GM20000 (cell line): Measurements from ENCODE around the gene DDT.
"Not testable (repeated sequence)": the region's sequence is repeated elsewhere in the genome, so short reads cannot be mapped to it uniquely, and the experiment has no call there.

ENCODE experiments used
- DNase-seq: peaks from one replicate; pipeline ENCODE4 v3.0.0; 2012; ENCODE audit warnings: low spot score
- TF ChIP-seq, protein P1 (sequence below): IDR thresholded peaks from 2 replicates; pipeline ENCODE4 v1.5.1; 2012; ENCODE audit warnings: mild to moderate bottlenecking, control low read depth; ENCODE audit errors: extremely low read depth, missing control alignments

DDT gene

DNA sequence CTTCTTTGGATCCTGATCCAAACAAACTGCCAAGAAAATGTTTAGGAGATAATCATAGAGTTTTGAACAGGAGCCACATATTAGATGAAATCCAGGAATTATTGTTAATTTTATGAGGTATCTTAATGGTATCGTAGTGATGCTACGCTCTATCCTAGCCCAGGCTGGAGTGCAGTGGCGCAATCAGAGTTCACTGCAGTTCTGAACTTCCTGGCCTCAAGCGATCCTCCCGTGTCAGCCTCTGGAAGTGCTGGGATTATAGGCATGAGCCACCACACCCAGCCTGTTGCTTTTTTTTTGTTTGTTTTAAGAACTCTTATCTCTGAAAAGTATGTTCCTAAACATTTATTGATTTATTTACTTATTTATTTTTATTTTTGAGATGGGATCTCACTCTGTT lies 28.6 kb upstream of the DDT start:
- TF ChIP-seq, protein P1, sequence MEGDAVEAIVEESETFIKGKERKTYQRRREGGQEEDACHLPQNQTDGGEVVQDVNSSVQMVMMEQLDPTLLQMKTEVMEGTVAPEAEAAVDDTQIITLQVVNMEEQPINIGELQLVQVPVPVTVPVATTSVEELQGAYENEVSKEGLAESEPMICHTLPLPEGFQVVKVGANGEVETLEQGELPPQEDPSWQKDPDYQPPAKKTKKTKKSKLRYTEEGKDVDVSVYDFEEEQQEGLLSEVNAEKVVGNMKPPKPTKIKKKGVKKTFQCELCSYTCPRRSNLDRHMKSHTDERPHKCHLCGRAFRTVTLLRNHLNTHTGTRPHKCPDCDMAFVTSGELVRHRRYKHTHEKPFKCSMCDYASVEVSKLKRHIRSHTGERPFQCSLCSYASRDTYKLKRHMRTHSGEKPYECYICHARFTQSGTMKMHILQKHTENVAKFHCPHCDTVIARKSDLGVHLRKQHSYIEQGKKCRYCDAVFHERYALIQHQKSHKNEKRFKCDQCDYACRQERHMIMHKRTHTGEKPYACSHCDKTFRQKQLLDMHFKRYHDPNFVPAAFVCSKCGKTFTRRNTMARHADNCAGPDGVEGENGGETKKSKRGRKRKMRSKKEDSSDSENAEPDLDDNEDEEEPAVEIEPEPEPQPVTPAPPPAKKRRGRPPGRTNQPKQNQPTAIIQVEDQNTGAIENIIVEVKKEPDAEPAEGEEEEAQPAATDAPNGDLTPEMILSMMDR: no peak
- DNase-seq: no peak

DNA sequence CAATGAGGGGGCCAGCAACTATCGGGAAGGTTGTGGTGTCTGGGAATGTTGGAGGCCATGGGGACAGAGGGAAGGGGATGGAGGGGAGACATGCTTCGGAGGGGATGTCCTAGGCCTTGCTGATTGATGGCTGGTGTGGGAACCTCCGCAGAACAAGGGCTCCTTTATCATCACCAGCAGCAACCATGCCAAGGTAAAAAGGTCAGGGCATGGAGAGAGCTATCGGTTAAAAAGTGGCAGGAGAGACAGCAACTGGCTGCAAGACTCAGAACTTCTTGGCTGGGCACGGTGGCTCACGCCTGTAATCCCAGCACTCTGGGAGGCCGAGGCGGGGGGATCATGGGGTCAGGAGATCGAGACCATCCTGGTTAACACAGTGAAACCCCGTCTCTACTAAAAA lies 28.0 kb upstream of the DDT start:
- peak; percentile 4 for DNase-seq
- TF ChIP-seq, protein P1: no peak

DNA sequence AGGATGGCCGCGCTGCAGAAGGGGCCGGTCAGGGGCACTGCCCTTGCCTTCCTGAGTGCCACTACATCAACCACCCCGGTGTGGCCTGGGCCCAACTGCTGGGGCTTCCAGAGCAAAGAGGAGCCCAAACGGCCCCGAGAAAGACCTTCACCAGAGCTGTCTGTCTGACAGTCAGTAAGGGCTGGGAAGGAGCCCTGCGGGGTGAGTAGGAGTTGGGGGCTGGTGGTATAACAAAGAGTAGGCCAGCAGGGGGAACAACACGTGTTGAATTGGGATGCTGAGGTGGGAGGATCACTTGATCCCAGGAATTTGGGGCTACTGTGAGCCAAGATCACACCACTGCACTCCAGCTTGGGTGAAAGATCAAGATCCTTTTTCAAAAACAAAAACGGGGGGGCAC lies 27.1 kb upstream of the DDT start:
- DNase-seq: peak; percentile 6

DNA sequence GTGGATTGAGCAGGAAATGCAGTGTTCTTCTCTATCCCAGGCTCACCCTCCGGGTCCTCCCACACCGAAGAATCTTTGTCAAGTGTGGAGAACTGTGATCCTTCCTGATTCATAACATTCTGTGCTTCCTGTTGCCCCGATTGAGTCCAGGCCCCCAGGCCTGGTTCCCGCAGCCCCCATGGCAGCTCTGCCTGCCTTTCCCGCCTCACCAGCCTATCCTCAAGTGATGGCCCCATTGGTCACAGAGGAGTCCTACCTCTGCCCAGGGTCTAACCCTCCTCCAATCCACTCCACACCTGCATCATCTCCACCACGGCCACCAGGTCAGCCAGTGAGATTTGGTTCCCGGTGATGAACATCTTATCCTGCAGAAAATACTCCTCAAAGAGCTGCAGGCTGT lies 25.5 kb upstream of the DDT start:
- DNase-seq: not testable (repeated sequence)

More for the DNA sequence above, 27.1 kb upstream of the DDT start:
- TF ChIP-seq, protein P1: no peak

DNA sequence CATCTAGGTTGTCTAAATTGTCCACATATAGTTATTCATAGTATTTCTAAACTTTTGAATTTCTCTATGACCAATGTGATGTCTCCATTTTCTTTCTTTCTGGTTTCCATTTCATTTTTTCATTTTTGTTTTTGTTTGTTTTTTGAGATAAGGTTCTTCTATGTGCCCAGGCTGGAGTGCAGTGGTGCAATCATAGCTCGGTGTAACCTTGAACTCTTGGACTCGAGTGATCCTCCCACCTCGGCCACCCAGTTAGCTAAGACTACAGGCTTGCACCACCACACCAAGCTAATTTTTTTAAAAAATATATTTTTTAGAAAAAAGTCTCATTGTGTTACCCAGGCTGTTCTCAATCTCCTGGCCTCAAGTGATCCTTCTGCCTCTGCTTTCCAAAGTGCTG lies 22.9 kb upstream of the DDT start:
- TF ChIP-seq, protein P1: no peak
- no peak for DNase-seq

DNA sequence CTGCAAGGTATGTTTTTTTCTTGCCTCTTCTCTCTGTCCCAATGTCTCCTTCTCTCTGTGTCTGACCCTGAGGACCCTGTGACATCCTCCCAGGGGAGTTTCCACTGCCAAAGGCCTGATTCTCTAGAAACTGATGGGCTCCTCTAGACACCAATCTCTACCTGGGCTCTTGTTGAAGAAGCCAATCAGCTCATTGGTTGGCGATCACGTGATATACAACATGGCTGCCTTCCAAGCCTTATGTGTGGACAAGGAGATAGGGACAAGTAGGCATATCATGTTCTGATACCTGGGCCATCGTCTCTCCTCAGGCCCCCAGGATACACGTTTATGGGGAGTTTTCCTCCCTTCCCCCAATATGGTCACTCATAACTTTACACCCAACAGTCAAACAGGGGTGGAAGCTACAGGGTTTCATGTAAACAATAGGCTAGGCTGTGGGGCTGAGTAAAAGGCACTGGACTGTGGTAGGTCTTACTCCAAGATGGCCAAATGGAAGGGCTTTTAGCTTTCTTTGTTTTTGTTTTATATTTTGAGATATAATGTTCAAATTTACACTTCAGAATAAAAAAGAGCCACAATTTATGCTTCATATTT lies 19.4 kb upstream of the DDT start:
- DNase-seq: not testable (repeated sequence)

DNA sequence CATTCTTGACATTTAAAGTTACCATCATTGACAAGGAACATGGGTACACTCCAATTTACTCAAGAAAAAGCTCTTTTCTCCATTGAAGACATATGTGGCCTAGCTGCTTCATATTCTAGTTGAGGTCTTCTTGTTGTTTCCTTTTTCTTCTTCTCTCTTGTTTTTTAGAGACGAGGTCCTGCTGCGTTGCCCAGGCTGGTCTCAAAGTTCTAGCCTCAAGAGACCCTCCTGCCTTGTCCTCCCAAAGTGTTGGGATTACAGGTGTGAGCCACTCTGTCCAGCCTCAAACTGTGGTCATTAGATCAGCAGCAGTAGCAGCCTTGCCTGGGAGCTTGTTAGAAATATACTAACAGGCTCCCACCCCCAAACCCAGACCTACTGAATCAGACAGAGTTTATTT lies 18.8 kb upstream of the DDT start:
- DNase-seq: not testable (repeated sequence)

DNA sequence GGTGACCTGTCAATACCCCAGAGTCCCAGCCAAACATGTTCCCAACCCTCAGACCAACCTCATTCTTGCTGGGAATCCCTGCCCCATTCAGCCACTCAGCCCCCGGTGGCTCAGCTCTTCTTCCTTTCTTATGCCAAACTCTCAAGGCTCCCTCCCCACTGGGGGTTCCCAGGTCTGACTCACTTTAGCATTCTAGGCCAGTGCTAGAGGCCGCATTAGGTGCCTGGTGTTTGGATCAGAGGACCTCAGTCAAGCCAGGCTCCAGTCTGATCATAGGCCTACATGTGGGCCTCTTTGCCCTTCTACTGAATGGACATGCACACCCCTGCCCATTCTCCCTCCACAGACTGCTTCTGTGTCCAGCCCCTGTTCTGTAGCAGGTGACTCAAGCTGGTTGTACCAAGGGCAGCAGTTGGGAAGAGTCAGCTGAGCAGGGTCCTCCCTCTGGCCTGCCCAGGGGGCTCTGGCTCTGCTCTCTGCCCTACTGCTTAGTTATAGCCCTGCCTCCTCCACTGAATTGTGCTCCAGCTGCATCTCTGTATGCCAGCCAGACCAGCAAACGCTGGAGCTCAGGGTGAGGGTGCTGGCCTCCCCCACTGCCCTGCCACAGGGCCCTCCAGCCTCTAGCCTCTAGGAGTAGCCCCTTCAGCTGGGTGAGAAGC lies 15.5 kb upstream of the DDT start:
- DNase-seq: not testable (repeated sequence)

DNA sequence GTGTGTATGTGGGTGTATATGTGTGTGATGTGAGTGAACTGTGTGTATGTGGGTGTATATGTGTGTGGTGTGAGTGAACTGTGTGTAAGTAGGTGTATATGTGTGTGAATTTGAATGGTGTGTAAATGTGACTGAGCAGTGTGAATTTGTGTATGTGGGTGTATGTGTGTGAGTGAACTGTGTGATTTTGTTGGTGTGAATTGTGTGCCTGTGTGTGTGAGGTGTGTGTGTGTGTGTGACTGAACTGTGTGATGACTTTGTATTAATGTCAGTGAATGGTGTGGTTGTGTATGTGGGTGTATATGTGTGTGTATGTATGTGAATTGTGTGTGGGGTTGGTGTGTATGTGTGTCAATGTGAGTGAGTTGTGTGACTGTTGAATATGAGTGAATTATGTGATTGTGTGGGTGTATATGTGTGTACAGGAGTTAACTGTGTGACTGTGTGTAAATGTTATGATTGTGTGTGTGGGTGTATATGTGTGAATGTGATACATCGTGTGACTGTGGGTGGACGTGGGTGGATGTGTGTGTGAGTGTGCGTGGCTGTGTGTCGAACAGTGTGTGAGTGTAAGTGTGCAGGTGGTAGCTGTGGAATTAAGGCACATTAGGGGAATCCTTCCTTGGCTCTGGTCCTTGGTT lies 12.4 kb upstream of the DDT start:
- DNase-seq: not testable (repeated sequence)

DNA sequence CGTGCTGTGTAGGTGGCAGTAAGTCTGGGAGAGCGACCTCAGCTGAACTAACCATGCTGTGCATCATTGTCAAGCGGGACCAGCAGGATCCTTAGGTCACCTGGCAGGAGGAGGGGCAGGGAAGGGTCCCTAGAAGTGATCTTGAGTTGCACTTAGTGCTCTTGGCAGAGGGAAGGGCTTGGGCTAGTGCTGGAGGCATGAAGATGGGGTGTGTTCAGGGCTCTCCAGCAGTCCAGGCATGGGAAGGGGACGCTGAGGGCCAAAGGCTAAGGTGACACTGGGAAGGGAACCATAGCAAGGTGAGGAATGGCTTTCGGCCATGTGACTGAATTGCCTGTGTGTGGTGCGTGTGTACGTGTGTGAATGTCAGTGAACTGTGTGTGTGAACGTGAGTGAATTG lies 11.8 kb upstream of the DDT start:
- DNase-seq: not testable (repeated sequence)

DNA sequence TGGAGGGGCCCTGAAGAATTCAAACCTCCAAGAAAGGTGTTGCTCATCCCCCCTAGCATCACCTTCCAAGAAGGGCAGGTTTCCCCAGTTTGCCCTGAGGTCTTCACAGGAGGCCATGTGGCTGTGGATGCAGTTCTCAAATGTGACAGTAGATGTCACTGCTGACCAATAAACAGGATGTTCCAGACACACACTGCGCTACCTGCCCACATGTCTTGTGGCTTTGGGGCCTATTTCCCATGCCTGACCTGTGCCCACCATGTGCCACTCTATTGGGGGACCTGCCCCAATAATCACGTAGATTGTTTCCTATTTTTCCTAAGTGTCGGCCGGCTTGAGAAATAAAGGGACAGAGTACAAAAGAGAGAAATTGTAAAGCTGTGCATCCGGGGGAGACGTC lies 10.2 kb upstream of the DDT start:
- TF ChIP-seq, protein P1: peak; percentile 36
- peak; percentile 29 for DNase-seq

DNA sequence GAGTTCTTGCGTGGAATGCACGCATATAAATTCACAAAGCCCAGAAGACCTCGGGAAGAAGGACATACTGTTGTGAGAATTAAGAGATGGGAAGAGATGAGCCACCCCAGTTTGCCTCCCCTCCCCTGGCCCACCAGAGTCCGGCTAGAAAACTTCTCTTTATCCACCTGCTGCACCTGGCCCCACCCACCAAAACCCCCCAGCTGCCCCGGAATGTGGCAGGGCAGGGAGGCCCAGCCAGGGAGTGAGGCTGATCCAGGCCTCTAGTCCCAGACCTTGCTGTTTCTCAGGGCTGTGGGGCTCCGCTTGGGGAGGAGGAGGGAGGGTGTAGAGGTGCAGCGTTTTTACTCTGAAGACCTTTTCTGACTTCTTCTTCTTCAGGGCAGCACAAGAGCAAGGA lies 6.3 kb upstream of the DDT start:
- not testable (repeated sequence) for DNase-seq

DNA sequence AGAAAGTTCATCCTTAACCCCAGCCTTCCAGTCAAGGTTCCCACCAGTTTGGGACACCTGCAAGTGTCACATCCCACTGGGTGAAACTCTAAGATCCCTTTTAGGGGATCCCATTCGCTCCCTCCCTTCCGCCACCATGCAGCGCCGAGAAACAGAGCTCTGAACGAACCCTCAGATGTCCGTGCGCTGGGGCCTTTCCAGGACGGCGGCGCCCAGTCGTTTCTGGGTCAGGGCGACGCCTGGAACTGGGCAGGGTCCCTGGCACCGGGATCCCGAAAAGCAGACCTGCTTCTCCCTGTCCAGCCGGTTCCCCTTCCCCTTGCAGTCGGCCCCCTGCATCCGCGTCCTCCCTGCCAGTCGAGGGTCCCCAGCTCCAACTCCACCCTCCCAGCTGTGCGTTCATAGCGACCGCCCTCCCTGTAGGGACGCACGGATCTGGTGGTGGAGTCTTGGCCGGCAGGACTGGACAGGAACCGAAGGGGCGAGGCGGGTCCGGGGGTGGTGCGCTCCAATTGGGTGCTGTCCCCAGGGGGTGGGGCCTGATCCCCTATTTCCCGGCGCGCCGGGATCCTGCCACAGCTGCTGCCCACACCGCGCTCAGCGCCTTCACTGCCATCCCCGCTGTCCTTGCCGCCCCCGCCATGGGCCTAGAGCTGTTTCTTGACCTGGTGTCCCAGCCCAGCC lies 5.5 kb upstream of the DDT start, which contains the start of gene GSTT2:
GSTT2 (plus strand) TSS at position 578 of the 684 bp plus-strand sequence.
- not testable (repeated sequence) for DNase-seq

DNA sequence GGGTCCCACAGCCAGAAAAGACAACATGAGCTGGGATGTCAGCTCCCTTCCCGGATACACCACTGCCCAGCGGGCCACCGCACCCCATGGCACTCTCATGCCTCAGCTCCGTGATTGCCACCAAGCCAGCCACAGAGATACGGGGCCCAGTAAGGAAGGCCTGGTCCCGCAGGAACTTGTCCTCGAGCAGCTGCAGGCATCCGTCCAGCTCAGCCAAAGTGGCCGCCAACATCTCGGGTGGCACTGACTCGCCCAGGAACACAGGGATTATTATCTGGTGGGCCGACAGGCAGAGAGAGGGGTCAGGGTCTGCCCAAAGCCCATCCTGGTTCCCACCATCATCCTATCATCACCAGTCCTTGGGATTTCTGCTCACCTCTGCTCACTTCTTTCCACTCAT lies 3.1 kb upstream of the DDT start:
- not testable (repeated sequence) for DNase-seq
